IMR-90 (cell line): ENCODE results near the gene AOC2. TPM values are rescaled to one million over a fixed set of nuclear protein-coding genes. Genes with fewer than 3 reads are reported as not detected.

ENCODE experiments used
- ATAC-seq: fragments of 200-7000 bp; cut with Tn5 transposase; 2 replicates; pipeline ENCODE4 v1.9.1; 2020; ENCODE audit warnings: low read depth, mild to moderate bottlenecking, moderate library complexity
- BruUV-seq: library from RNA; stranded (reverse); fragments of 400-500 nt; replicated peaks from 2 replicates; lab custom pipeline; 2021; lab: Mats Ljungman, UMichigan
- CTCF ChIA-PET: fragments of 300-600 bp; formaldehyde crosslinking; extraction: SDS; loops from one replicate; lab custom pipeline; 2021; ENCODE audit warnings: antibody characterized with exemption; lab: Yijun Ruan, JAX
- POLR2A ChIA-PET: fragments of 300-600 bp; sonication (Branson Sonifier 250); formaldehyde crosslinking; loops from one replicate; lab custom pipeline; 2022; ENCODE audit warnings: antibody characterized with exemption; ENCODE audit not compliant: unreplicated experiment; lab: Charles Lee
- DNase-seq: peaks from one replicate; pipeline ENCODE4 v3.0.0; 2013
- H2AFZ ChIP-seq: replicated peaks from 2 replicates; pipeline ENCODE3; 2013; ENCODE audit warnings: low read length, mild to moderate bottlenecking; ENCODE audit not compliant: poor library complexity
- H2AK5ac ChIP-seq: 2 replicates; pipeline ENCODE4 v1.6.1; 2013; ENCODE audit warnings: low read depth, low read length, inconsistent platforms
- H2AK9ac ChIP-seq: replicated peaks from 2 replicates; pipeline ENCODE3; 2013; ENCODE audit warnings: mild to moderate bottlenecking, low read depth, low read length, moderate library complexity; ENCODE audit not compliant: poor library complexity
- H2BK120ac ChIP-seq: 2 replicates; pipeline ENCODE4 v1.6.1; 2013; ENCODE audit warnings: low read depth, low read length, inconsistent platforms
- H2BK15ac ChIP-seq: 3 replicates; pipeline ENCODE4 v1.6.1; 2013; ENCODE audit warnings: low read depth, low read length, inconsistent platforms
- H2BK20ac ChIP-seq: 2 replicates; pipeline ENCODE4 v1.6.1; 2013; ENCODE audit warnings: low read depth, mild to moderate bottlenecking, inconsistent platforms, low read length, moderate library complexity
- H2BK5ac ChIP-seq: 2 replicates; pipeline ENCODE4 v1.6.1; 2013; ENCODE audit warnings: mild to moderate bottlenecking, low read depth, low read length, inconsistent platforms; ENCODE audit not compliant: poor library complexity, severe bottlenecking
- H3K14ac ChIP-seq: replicated peaks from 2 replicates; pipeline ENCODE4 v1.6.1; 2013; ENCODE audit warnings: low read depth, low read length, inconsistent platforms
- H3K18ac ChIP-seq: 2 replicates; pipeline ENCODE4 v1.6.1; 2013; ENCODE audit warnings: low read depth, low read length, control low read depth
- H3K23ac ChIP-seq: 2 replicates; pipeline ENCODE4 v1.6.1; 2013; ENCODE audit warnings: low read depth, low read length, inconsistent platforms
- H3K27ac ChIP-seq: 2 replicates; pipeline ENCODE4 v1.5.1; 2013; ENCODE audit warnings: mild to moderate bottlenecking, control low read depth, low read length; ENCODE audit not compliant: insufficient read depth
- H3K27me3 ChIP-seq: 2 replicates; pipeline ENCODE4 v1.6.1; 2013; ENCODE audit warnings: low read length; ENCODE audit not compliant: control insufficient read depth, insufficient read depth
- H3K36me3 ChIP-seq: 2 replicates; pipeline ENCODE4 v1.6.1; 2013; ENCODE audit warnings: low read length, mixed read lengths; ENCODE audit not compliant: control insufficient read depth, insufficient read depth
- H3K4ac ChIP-seq: 2 replicates; pipeline ENCODE4 v1.6.1; 2013; ENCODE audit warnings: low read depth, low read length, inconsistent platforms
- H3K4me1 ChIP-seq: 2 replicates; pipeline ENCODE4 v1.6.1; 2013; ENCODE audit warnings: low read length, mixed read lengths; ENCODE audit not compliant: control insufficient read depth, insufficient read depth
- H3K4me2 ChIP-seq: 2 replicates; pipeline ENCODE4 v1.6.1; 2013; ENCODE audit warnings: low read depth, mild to moderate bottlenecking, control low read depth, low read length, moderate library complexity
- H3K4me3 ChIP-seq: 2 replicates; pipeline ENCODE4 v1.5.1; 2013; ENCODE audit warnings: low read depth, mild to moderate bottlenecking, control low read depth, low read length, moderate library complexity; ENCODE audit not compliant: insufficient read depth
- H3K56ac ChIP-seq: 2 replicates; pipeline ENCODE4 v1.6.1; 2013; ENCODE audit warnings: low read length, inconsistent platforms; ENCODE audit not compliant: insufficient read depth; ENCODE audit errors: extremely low read depth
- H3K79me1 ChIP-seq, 2 experiments: 2 replicates each; pipeline ENCODE4 v1.6.1; 2013; ENCODE audit warnings: low read length in 2 of 2, inconsistent platforms in 1 of 2, low read depth in 1 of 2
- H3K9ac ChIP-seq: 2 replicates; pipeline ENCODE4 v1.6.1; 2013; ENCODE audit warnings: low read depth, low read length, control low read depth
- H3K9me1 ChIP-seq: 2 replicates; pipeline ENCODE4 v1.6.1; 2013; ENCODE audit warnings: low read length, inconsistent platforms; ENCODE audit not compliant: insufficient read depth
- H3K9me3 ChIP-seq: 2 replicates; pipeline ENCODE4 v1.6.1; 2013; ENCODE audit warnings: low read length; ENCODE audit not compliant: control insufficient read depth, insufficient read depth
- H4K20me1 ChIP-seq: 2 replicates; pipeline ENCODE4 v1.6.1; 2013; ENCODE audit warnings: low read length, inconsistent platforms; ENCODE audit not compliant: insufficient read depth
- H4K5ac ChIP-seq: 2 replicates; pipeline ENCODE4 v1.6.1; 2013; ENCODE audit warnings: mild to moderate bottlenecking, low read depth, low read length, control low read depth
- H4K8ac ChIP-seq, 2 experiments: 2 replicates each; pipeline ENCODE4 v1.6.1; 2013; ENCODE audit warnings: low read depth in 2 of 2, low read length in 2 of 2, control low read depth in 1 of 2, inconsistent platforms in 1 of 2
- H4K91ac ChIP-seq: 2 replicates; pipeline ENCODE4 v1.6.1; 2013; ENCODE audit warnings: low read depth, low read length, inconsistent platforms; ENCODE audit not compliant: insufficient read depth
- BHLHE40 ChIP-seq: fragments of 150-350 bp; IDR thresholded peaks from 2 replicates; pipeline ENCODE4 v1.6.1; 2016; ENCODE audit warnings: mild to moderate bottlenecking, low read depth, low read length
- CEBPB ChIP-seq: IDR thresholded peaks from 2 replicates; pipeline ENCODE4 v1.6.1; 2012; ENCODE audit warnings: low read depth, low read length, improper control_type of control experiment
- CHD1 ChIP-seq: IDR thresholded peaks from 2 replicates; pipeline ENCODE4 v1.6.1; 2012; ENCODE audit warnings: low read depth, low read length, improper control_type of control experiment
- CTCF ChIP-seq: conservative IDR thresholded peaks from 2 replicates; pipeline ENCODE4 v1.5.1; 2012; ENCODE audit warnings: mild to moderate bottlenecking, low read depth, low read length, improper control_type of control experiment
- ELK1 ChIP-seq: fragments of 150-350 bp; IDR thresholded peaks from 2 replicates; pipeline ENCODE4 v1.6.1; 2016; ENCODE audit warnings: low read depth, mild to moderate bottlenecking, low read length, moderate library complexity, borderline replicate concordance
- FOS ChIP-seq: fragments of 150-350 bp; IDR thresholded peaks from 2 replicates; pipeline ENCODE4 v1.6.1; 2016; ENCODE audit warnings: low read depth, low read length
- MAZ ChIP-seq: IDR thresholded peaks from 2 replicates; pipeline ENCODE4 v1.6.1; 2012; ENCODE audit warnings: low read depth, mild to moderate bottlenecking, low read length, improper control_type of control experiment, moderate library complexity, borderline replicate concordance
- MXI1 ChIP-seq: IDR thresholded peaks from 2 replicates; pipeline ENCODE4 v1.6.1; 2012; ENCODE audit warnings: low read depth, mild to moderate bottlenecking, low read length, moderate library complexity, borderline replicate concordance
- NFE2L2 ChIP-seq: fragments of 150-350 bp; IDR thresholded peaks from 2 replicates; pipeline ENCODE4 v1.6.1; 2016; ENCODE audit warnings: low read depth, mild to moderate bottlenecking, low read length
- RAD21 ChIP-seq: IDR thresholded peaks from 2 replicates; pipeline ENCODE4 v1.6.1; 2012; ENCODE audit warnings: low read length, improper control_type of control experiment
- SMC3 ChIP-seq: fragments of 150-350 bp; IDR thresholded peaks from 2 replicates; pipeline ENCODE4 v1.6.1; 2016; ENCODE audit warnings: low read depth, mild to moderate bottlenecking, antibody characterized with exemption, low read length, moderate library complexity
- USF2 ChIP-seq: fragments of 150-350 bp; IDR thresholded peaks from 2 replicates; pipeline ENCODE4 v1.6.1; 2017; ENCODE audit warnings: mild to moderate bottlenecking, antibody characterized with exemption, low read length, low read depth
- WGBS, 2 experiments: methylation state at CpG; one replicate each; pipeline versions ENCODE4 v1.1.5 to v1.1.7; 2013; ENCODE audit warnings: missing lambda C conversion rate in 2 of 2; ENCODE audit not compliant: insufficient read length in 1 of 2; ENCODE audit errors: extremely low coverage in 2 of 2; 5-methylcytosine and 5-hydroxymethylcytosine counted together
- dilution Hi-C: fragments of 300-500 bp; cut with HindIII; formaldehyde crosslinking; loops from one replicate; pipeline ENCODE4 v1.14.3; 2018; ENCODE audit warnings: low sequenced_read_pairs; ENCODE audit not compliant: unreplicated experiment
- in situ Hi-C: fragments of 300-500 bp; cut with MboI; formaldehyde crosslinking; loops from 3 replicates; pipeline ENCODE4 v1.14.3; 2019; ENCODE audit warnings: low sequenced_read_pairs, inconsistent platforms, mixed read lengths
- intact Hi-C: fragments of 100-400 bp; cut with micrococcal nuclease; formaldehyde crosslinking; loops from 2 replicates; pipeline ENCODE4 v1.10.0; 2022
- polyA plus RNA-seq, 3 experiments: library from polyadenylated mRNA; depleted of rRNA; stranded (reverse); fragments of >200 nt; gene quantifications; 2 replicates each; pipeline ENCODE4 v1.2.3, GENCODE V29; 2012; ENCODE audit warnings: low replicate concordance in 1 of 3
- total RNA-seq: library from RNA; depleted of rRNA; stranded (reverse); fragments of >200 nt; gene quantifications from 2 replicates; pipeline ENCODE4 v1.2.3, GENCODE V29; 2012

Gene AOC2
- total and polyA plus RNA-seq, 2 of the 4 experiments (the other 2 are of a cell fraction), result 0.36 to 0.41 TPM

DNA sequence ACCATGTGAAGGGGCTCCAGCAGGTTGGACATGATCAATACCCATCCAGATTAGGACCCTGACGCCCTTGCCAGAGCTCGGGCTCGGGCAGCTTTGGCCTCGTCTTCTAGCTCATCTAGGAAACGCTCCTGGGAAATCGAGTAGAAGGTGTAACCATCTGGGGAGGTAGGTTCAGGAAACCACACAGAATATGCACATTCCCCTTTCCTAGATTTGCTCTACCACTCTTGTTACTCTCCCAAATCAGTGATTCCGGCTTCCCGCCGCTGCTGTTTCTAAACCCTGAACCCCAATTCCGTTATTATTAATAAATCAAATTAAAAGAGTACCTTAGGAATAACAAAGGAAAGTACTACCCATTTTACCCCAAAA is 46.4 kb upstream of the AOC2 start:
- Histone ChIP-seq H4K20me1 (no peaks in the 10 kb centered on the region), H3K4ac (peak overlapping the region; percentile 96), H2AK5ac (peak overlapping the region; percentile 74; the same call in 1 of the 2 replicates), H2AFZ (peak overlapping the region; percentile 97), H3K18ac (peak overlapping the region; percentile 33; the same call in 1 of the 2 replicates), H3K27me3 (no peaks in the 10 kb centered on the region), H3K4me3 (peak overlapping the region; percentile 64), H4K91ac (peak overlapping the region; percentile 88), H2BK15ac (no peak overlapping the region), H2BK20ac (no peak overlapping the region), H3K9me3 (no peaks in the 10 kb centered on the region), H3K23ac (peak overlapping the region; percentile 78), H3K36me3 (peaks cover 4% of the 10 kb centered on the region; the same call in 1 of the 2 replicates), H4K8ac (peak overlapping the region; percentile 45 to 98), H2AK9ac (peak overlapping the region; percentile 56), H3K9ac (peak overlapping the region; percentile 93), H3K4me2 (peak overlapping the region; percentile 98), H3K9me1 (peaks cover 19% of the 10 kb centered on the region), H3K79me1 (peaks cover 20 to 39% of the 10 kb centered on the region in 2 experiments), H2BK5ac (peak overlapping the region; percentile 79), H3K14ac (peak overlapping the region; percentile 98), H3K56ac (peak overlapping the region; percentile 89), H2BK120ac (peak overlapping the region; percentile 82), H3K27ac (peak overlapping the region; percentile 85), H4K5ac (peak overlapping the region; percentile 79), H3K4me1 (peaks cover 7% of the 10 kb centered on the region)
- no CpG with 5 or more reads among the region's 10 CpGs for WGBS, 2 experiments
- in situ Hi-C loops, result no loop called here
- ATAC-seq, result no peak
- POLR2A ChIA-PET, result no interaction called here
- TF ChIP-seq RAD21 (no peak), CEBPB (no peak), BHLHE40 (no peak), USF2 (no peak), FOS (no peak), NFE2L2 (no peak), MXI1 (no peak), SMC3 (no peak), CTCF (no peak), ELK1 (no peak), MAZ (no peak), CHD1 (no peak)
- CTCF ChIA-PET, result no interaction called here
- BruUV-seq, result TSS peak; percentile 95
- intact Hi-C loops, result no loop called here
- dilution Hi-C loops, result no loop called here
- no peak for DNase-seq
